Stimulated activated CD4-positive, alpha-beta T cell treated with anti-CD3 and anti-CD28 coated beads, Interleukin-15, amount 100 ng/mL, for 1 hour (primary cell): Measurements from ENCODE around the gene LAMA3.

ENCODE experiments used
- DNase-seq, 2 donors: peaks; one replicate each; pipeline ENCODE4 v3.0.0-alpha.2; 2020; ENCODE audit warnings: low read depth in 1 of 2, low spot score in 1 of 2

The LAMA3 gene

DNA sequence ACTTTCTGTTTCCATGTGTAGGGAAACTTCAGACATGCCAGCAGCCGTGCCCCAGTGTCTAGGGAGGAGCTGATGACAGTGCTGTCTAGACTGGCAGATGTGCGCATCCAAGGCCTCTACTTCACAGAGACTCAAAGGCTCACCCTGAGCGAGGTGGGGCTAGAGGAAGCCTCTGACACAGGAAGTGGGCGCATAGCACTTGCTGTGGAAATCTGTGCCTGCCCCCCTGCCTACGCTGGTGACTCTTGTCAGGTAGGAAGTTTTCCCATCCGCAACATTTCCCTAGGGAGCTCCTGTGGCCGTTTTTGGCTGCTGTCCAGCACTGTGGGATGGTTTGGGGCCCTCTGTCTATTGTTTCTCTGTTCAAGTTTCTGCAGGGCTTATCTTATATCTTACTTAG lies 182.2 kb downstream of the LAMA3 start:
- DNase-seq = peak in 1 of 2 donors; percentile 55

DNA sequence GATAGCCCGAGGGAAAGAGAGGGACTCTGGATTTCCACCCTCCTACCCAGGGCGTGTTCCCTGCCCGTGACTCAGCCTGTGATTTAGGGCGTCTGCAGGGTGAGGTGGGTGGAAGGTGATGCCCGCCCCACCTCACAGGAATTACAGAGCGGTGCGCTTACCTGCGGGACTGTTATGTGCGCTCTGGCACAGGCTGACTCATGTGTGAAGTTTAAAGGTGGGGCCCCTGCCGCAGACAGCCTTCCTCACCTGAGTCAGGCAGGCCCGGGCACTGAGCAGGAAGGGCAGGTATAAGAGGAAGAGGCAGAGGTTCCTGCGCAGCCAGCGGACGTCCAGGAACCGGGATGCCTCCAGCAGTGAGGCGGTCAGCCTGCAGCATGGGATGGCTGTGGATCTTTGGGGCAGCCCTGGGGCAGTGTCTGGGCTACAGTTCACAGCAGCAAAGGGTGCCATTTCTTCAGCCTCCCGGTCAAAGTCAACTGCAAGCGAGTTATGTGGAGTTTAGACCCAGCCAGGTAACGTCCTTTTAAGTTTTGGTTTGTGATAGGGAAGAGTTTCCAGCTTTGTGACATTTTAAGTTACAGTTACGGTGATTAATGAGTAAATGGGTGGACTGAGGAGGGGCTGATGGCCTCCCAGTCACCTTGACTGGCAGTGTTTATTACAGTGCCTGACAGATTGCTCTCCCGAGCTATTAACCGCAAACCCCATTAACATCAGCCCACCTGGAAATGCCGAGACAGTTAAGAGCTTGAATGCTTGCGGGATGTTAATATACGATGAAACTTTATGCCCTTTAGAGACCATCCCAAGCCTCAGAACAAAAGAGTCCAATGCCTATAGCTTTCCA lies 183.7 kb downstream of the LAMA3 start:
- peak; percentile 6 to 8 for DNase-seq

DNA sequence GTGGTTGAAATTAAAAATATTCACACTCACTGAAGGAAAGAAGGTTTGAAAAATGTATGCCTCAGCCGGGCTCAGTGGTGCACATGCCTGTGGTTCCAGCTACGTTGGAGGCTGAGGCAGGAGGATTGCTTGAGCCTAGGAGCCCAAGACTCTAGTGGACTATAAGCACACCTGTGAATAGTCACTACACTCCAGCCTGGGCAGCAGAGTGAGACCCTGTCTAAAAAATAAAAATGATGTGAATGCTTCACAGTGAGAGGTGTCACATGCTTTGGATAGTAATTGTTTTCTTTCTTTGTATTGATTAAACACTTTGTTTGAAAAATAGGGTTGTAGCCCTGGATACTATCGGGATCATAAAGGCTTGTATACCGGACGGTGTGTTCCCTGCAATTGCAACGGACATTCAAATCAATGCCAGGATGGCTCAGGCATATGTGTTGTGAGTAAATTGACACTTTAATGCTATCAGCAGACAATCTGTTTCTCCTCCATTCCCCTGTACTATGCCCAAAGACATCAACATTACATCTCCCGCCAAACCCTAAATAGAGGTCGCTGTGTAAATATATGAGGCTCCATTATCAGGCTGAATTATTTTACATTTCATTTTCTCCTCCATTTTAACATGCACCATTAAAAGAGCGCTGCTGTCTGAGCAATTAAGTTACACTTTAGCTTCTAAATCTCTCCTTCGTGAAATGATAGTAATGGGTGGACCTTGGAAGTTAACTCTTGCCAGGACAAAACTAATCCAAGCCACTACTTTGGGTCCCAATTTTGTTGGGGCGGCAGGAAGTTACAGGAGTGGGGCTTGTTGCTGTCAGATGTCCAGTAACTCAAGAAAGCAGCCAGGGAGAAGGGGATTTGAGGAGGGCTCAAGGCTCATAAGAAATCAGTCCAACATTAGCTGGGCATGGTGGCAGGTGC lies 187.0 kb downstream of the LAMA3 start:
- DNase-seq = no peak

DNA sequence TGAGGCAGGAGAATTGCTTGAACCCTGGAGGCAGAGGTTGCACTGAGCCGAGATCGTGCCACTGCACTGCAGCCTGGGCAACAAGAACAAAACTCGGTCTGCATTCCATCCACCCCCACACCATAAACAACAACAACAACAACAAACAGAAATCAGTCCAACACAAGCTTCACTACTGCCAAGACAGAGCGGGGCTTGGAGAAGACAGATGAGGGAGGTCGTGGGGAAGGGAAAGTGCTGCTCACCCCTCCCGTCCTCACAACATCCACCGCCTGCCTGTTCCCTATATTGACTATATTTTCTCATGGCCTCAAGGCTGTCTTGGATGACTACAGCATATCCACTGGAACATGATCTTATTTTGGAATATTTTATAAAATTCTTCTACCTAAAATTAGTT lies 187.7 kb downstream of the LAMA3 start:
- DNase-seq = no peak

DNA sequence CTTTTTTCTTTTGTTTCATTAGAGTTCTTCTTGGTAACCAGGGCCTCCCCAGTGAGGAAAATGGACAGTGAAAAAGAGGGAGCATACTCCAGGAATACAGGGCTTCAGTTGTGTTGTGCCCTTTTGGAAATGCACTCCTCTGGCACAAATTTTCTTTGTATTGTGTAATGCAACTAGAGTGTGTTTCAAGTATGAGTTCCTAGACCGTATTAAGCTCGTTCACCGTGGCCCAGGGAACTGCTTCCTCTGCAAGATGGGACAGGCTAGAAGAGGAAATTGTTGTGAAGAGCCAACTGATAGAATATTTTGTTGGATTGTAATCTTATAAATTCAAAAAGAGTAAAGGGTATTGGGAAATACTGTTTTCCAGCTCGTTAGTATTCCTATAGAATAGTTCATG lies 188.1 kb downstream of the LAMA3 start:
- DNase-seq = no peak

DNA sequence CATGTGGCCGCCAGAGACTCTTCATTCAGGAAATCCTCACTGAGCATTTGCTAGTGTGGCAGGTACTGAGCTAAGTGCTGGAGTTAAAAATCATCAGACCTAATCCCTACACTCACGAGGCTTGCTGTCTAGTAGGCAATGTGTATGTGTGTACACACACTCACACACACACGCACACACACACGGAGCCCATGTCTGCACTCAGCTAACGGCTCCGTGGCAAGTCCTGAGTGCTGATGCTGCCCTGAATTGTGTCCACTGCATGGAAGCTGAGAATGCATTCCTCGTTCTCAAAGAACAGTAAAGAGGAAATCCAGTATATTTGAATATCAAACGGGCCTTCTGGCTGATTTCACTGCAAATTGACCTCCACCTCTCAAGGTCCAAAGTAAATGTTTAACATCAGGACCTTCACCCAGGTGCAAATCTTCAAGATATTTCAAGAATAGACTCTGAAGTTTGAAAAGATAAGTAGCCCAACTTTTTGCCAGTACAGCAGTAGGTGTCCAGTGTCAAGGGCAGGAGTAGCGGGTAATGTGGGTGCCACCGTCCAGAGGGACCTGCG lies 189.2 kb downstream of the LAMA3 start:
- no peak for DNase-seq

DNA sequence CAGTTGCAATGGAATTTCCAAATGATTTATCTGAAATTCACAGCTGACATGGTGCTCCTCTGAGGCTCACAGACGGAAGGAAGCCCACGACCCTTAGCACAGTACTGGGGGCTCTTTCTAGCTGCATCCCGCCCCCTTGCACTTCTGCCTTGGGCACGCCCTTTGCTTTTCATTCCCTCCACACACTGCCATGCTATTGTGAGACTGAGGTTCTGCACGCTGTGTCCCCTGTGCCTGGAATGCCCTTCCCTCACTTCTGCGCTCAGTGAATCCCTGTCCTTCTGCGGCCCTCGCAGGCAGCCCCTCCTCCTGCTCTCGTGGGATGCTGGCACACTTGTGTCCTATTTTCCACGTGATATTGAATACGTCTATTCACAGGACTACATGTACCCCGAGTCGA lies 189.9 kb downstream of the LAMA3 start:
- no peak for DNase-seq

DNA sequence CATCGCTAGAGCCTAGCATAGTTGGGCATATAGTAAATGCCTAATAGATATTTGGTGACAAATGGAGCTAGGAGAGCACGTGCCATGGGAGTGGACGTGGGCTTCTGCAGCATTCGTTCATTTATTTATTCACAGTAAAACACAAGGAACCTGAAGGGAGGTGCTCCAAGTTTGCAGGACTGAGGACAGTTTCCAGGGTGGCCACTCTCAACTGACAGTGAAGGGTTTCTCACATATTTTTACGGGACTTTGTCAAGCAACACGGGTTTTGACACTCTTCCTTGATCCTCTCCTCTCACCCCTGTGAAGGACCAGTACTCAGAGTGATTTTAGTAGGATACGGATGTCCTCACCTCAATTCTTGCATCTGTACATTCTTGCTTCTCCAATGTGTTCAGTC lies 190.3 kb downstream of the LAMA3 start:
- no peak for DNase-seq

DNA sequence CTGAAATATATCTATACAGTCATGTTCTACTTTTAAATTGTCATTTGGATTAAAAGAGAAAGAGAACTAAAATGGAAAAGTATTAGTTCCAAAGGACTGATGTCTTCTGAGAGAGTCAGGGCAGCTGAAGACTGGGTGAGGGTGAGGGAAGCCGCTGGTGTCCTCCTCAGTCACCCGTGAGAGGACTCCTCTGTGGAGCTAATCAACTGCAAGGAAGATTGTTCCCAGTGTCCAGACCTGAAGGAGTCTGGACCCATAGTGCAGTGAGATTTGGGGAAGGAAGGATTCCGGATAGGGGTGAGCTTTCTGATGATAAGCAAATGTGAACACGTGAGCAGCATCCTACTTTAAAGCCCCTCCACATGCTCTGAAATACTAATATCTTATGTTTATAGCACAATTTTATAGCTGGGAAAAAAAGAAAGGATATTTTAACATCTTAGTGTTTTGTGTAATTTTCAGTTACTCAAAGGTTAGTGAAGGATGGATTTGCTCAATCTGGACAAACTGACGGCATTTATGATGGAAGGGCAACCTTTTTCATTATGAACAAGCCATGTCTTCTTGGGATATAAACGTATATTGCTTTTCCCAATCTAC lies 190.8 kb downstream of the LAMA3 start:
- no peak for DNase-seq

DNA sequence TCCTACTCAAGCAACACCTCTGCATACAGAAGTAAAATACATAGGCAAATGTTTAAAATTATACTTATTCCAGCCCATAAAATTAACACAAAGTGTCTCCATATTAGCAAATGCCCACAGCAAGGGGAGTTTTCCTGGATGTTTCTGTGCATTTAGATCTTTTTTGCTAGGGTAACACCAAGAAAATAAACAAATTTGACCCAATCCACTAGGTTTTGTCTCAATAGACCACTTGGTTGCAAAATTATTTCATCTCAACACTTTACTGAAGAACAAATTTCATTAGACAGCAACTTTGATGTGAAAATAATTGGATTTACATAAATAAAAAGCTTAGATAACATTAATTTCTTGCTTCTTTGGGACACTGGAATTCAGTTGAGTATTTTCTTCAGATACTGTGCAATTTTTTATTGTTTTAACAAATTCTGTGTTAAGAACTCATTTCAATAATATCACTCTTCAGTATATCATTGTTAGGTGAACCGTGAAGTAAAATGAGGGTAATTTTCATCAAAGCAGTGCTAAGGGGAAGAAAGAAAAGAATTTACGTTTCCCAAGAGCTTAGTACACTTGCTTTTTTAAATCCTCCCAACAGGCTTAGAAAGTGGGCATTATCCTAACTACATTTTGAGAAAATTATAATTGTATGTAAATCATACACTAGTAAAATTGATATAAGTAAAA lies 191.8 kb downstream of the LAMA3 start:
- DNase-seq = no peak

DNA sequence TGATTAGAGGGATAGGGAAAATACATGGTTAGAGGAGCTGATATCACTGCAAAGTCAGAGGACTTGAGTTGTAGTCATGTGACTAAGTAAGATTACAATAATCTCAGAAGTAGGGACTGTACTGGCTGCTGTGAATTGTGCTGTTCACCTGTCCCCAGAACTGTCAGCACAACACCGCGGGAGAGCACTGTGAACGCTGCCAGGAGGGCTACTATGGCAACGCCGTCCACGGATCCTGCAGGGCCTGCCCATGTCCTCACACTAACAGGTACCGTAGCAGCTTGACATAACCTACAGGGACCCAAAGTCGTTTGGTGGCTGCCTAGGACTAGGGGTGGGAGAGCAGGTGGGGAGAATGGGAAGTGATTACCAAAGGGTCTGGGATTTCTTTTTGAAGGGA lies 192.5 kb downstream of the LAMA3 start:
- no peak for DNase-seq

DNA sequence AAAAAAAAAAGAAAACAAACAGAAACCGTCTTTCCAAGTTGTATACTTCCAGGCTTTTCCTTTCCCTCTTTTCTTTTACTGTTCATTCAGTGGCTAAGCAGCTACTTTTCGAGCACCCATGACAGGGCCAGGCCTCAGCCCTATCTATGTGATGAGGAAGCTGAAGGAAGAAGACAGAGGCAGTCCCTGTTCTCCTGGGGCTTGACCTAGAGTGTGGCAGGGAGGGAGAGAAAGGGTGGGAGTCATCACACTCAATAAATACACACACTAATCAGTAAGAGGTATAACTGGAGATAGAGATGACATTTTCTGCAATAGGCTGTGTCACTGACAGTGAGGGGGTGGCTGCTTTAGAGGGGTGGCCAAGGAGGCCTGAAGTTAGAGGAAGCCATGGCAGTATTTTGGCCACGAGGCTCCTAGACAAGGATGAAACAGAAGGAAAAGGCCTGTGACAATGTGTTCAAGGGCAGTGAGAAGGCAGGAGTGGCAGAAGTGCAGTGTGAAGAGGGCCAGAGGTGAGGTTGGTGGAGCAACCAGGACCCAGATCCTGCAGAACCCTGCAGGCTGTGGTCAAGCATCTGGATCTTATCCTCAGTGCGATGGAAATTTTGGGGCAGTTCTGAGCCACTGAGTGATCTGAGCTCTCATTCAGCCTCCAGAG lies 193.5 kb downstream of the LAMA3 start:
- no peak for DNase-seq

DNA sequence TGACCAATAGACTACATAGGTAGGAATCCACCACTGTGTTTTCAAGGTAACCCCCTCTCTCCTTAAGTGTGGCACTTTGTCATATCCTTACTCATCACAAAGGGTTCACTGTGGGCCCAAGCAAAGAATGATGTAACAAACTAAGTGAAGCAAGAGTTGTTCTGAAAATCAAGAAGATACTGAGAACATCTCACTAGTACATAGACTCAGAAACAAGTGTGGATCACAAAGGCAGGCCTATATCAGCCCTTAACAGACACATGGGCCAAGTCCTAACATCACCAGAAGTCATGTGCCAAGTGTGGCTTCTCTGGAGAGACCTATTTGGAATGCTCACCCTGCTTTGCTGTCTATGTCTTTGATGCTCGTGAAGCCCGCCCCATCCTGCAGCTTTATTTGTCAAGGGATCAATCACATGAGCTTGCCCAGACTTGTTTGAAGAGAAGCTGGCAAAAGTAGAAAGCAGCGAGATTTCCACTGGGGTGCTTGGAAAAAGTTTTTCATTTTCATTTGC lies 194.1 kb downstream of the LAMA3 start:
- no peak for DNase-seq

DNA sequence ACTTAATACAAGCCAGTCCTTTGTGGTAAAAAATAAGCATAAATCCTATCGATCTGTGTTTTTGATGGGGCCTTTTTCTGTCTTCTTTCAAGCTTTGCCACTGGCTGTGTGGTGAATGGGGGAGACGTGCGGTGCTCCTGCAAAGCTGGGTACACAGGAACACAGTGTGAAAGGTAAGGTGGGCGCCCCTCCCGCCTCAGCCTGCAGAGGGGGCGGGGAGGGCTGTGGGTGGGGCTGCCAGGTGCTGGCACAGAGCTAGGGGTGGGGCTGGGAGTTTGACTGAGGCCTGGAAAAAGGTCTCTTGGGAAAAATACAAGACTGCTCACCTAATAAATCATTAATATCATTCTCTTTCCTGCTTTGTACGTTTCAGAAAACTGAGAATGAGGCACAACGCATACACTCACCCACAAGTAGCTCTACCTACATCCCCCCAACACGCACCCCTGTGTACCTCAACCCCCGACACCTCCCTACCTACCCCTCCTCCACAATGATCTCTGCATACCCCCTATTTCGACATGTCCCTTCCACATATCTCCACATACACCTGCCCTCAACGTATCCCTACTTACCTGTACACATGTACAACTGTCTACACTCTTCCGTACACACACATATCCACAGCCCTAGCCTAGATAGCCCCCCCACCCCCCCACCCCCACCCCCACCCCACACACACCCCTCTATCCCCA lies 195.6 kb downstream of the LAMA3 start:
- DNase-seq = no peak

DNA sequence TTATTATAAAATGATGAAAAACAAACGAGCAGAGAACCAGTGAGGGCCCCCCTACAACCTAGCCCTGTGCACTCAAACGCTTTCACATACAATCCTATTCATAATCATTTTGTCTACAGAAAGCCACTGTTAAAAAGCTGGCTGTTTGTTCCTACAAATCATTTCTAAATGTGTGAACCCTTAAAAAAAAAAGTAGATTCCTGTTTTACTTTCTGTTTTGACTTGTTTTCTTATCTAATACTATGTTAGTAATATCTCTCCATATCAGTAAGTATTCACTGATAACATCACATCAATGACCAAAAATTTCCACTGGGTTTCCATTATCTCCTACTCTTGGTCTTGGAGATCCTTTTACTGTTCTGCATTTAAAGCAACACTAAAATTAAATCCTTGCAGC lies 196.5 kb downstream of the LAMA3 start:
- no peak for DNase-seq

DNA sequence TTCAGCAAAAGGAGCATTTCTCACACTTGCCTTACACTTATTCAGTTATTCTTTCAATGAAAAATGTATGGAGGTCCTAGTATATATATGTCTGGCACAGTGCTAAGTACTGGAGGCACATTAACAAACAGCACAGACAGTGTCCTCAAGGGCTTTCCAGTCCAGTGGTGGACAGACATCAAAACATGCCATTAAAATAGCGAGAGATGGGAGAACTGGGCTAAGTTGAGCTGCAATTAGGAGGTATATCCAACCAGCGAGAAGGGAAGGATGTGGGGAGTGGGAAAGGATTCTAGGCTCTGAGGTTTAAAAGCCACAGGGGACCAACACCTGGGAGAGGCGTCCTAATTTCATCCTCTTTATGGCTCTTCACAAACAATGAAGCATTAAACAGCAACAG lies 197.8 kb downstream of the LAMA3 start:
- DNase-seq = no peak

DNA sequence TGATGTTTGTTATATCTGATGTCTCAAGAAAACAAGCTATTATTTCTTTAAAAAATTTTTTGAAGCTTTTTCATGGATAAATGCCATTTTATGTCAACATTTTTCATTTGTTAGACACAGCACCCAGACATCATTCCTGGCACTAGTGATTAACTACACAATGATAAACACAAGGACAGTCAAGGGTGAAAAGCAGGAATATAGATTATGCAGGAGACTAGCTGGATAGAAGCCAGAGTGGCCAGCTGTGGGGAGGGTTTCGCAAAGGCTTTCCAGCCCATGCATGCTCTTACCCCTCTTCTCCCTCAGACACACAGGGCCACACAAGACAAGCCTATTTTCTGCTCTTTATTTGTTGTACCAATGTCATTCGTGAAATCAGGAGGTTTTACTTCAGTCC lies 198.2 kb downstream of the LAMA3 start:
- no peak for DNase-seq

DNA sequence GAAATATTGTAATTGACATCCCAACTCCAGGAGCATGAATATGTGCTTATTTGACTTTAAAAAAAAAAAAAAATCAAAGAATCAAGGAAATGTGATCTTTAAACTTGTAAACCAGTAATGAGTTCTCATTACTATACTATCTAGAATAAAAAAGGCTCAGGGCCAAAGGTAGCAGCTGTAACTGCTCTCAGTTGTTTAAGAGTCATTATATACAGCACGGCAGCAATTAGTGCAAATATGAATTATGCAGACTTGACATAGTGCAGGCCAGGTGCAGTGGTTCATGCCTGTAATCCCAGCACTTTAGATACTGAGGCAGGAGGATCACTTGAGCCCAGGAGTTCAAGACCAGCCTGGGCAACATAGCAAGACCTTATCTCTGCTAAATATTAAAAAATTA lies 199.6 kb downstream of the LAMA3 start:
- no peak for DNase-seq

DNA sequence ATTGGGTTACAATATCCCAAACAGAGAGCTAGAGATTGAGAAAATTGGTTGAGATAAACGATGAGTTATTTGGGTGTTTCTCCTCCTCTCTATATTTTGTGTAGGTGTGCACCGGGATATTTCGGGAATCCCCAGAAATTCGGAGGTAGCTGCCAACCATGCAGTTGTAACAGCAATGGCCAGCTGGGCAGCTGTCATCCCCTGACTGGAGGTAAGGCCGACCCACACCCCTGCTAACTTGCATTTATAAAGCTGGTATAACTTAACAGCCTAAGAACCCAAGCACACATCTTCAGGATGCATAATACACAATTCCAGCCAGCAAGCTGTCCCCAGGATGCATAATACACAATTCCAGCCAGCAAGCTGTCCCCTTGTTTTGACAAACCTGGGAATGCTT lies 200.7 kb downstream of the LAMA3 start:
- no peak for DNase-seq

DNA sequence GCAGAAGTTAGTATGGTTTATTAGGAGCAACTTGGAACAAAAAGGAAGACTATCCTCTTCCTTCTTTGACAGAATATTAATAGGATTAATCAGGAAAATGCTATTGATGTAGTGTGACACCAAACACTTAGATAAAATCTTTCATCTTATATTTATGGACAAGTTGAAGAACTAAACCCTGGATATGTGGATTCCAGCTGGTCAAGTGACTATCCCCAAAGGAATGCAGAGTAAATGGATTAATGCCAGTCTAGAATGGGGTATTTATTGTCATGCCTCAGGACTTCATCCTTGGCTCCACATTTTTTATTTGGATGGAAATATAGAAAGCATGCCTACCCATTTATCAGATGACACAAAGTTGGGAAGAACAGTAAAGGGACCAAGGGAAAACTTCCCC lies 201.3 kb downstream of the LAMA3 start:
- DNase-seq = no peak
